SHP77 (cell line): ENCODE data around the gene PPP1R9A.
"Not testable (repeated sequence)": the region's sequence is repeated elsewhere in the genome, so short reads cannot be mapped to it uniquely, and the experiment has no call there.

ENCODE experiments used
- DNase-seq, 2 experiments: peaks; one replicate each; lab custom pipeline; 2025; lab: John Stamatoyannopoulos, UW

Gene PPP1R9A

GRCh38 chr7:94975336-94975735, 67.9 kb downstream of the PPP1R9A start:
- DNase-seq: no peak

GRCh38 chr7:94980418-94981142, 73.2 kb downstream of the PPP1R9A start:
- no peak for DNase-seq

GRCh38 chr7:94995921-94996320, 88.5 kb downstream of the PPP1R9A start:
- no peak for DNase-seq

- DNase-seq: no peak
Measured at GRCh38 chr7:94996369-94996768, 89.0 kb downstream of the PPP1R9A start.

GRCh38 chr7:94997547-94997946, 90.2 kb downstream of the PPP1R9A start:
- DNase-seq: no peak

GRCh38 chr7:94998266-94999068, 91.1 kb downstream of the PPP1R9A start:
- no peak for DNase-seq

GRCh38 chr7:94999069-94999351, 91.6 kb downstream of the PPP1R9A start:
- no peak for DNase-seq

GRCh38 chr7:94999601-95000000, 92.2 kb downstream of the PPP1R9A start:
- DNase-seq: not testable (repeated sequence)

GRCh38 chr7:95001258-95001657, 93.9 kb downstream of the PPP1R9A start:
- DNase-seq: no peak

GRCh38 chr7:95001815-95002561, 94.6 kb downstream of the PPP1R9A start:
- no peak for DNase-seq

GRCh38 chr7:95002775-95003174, 95.4 kb downstream of the PPP1R9A start:
- DNase-seq: no peak

GRCh38 chr7:95004618-95005247, 97.3 kb downstream of the PPP1R9A start:
- DNase-seq: peak; percentile 59 to 63

- no peak for DNase-seq
Measured at GRCh38 chr7:95006010-95006409, 98.6 kb downstream of the PPP1R9A start.

GRCh38 chr7:95008773-95009172, 101.4 kb downstream of the PPP1R9A start:
- DNase-seq: not testable (repeated sequence)

GRCh38 chr7:95011146-95011928, 103.9 kb downstream of the PPP1R9A start:
- no peak for DNase-seq

- no peak for DNase-seq
Measured at GRCh38 chr7:95011995-95012394, 104.6 kb downstream of the PPP1R9A start.

GRCh38 chr7:95018021-95018420, 110.6 kb downstream of the PPP1R9A start:
- no peak for DNase-seq

- DNase-seq: no peak
Measured at GRCh38 chr7:95026018-95026417, 118.6 kb downstream of the PPP1R9A start.

- no peak for DNase-seq
Measured at GRCh38 chr7:95026421-95027072, 119.2 kb downstream of the PPP1R9A start.

- DNase-seq: no peak
Measured at GRCh38 chr7:95027234-95027872, 120.0 kb downstream of the PPP1R9A start.

GRCh38 chr7:95028683-95029082, 121.3 kb downstream of the PPP1R9A start:
- DNase-seq: no peak
